ENCODE measurements around the gene TMEM150C. TPM values are rescaled to one million over a fixed set of nuclear protein-coding genes. Genes with fewer than 3 reads are reported as not detected.

TMEM150C gene
- total and polyA plus RNA-seq, 9 donors = 13.5 to 48.8 (median 31.4) TPM

DNA sequence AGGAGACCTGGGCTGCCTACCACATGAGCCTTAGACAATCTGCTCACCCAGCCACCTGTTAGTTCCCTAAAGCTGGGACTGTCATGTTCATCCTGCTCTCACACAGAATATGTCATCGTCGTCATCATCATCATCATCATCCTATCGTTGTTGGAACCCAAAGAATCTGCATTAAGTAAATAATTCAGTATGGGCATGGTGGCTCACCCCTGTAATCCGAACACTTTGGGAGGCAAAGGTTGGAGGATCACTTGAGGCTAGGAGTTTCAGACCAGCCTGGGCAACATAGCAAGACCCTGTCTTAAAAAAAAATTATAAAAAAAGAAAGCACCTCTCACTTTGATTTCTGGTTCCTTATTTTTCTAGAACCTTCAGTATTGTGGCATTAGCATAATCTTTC, 125.0 kb downstream of the TMEM150C start:
- no peak for TF ChIP-seq EP300 (IDR thresholded peaks at IDR 0.05)
- H3K27me3 ChIP-seq = no peaks in the 10 kb centered on the region
- WGBS, 3 donors = 92 to 97% (median 93%) methylated on average over 4 of the region's 4 CpGs
- H3K4me3 ChIP-seq = no peak overlapping the region
- H3K9me3 ChIP-seq = no peaks in the 10 kb centered on the region
- H3K4me1 ChIP-seq (ENCODE audit: insufficient read depth) = peaks cover 1% of the 10 kb centered on the region
- DNase-seq = no peak
- H3K36me3 ChIP-seq = no peaks in the 10 kb centered on the region
- intact Hi-C loops (cut with DNase I) = no loop called here
- H3K27ac ChIP-seq = no peak overlapping the region

DNA sequence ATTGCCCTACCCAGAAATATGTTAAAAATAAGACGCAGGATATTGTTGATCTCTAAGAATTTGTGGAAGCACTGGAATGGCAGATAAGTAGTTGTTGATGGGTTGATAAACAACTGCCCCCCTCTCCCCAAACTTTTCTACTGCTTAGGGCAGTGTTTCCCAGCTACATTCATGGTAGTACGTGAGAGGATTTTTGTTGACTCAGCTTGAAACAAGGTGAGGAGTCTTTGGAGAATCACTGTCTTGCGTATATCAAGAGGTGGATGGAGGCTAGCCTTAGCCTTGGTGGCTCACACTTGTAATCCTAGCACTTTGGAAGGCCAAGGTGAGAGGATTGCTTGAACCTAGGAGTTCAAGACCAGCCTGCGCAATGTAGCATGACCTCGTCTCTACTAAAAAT, 125.7 kb downstream of the TMEM150C start:
- Histone ChIP-seq H3K9me3 (no peaks in the 10 kb centered on the region), H3K4me1 (ENCODE audit: insufficient read depth) (peaks cover 2% of the 10 kb centered on the region), H3K4me3 (no peak overlapping the region), H3K36me3 (no peaks in the 10 kb centered on the region), H3K27ac (no peak overlapping the region), H3K27me3 (no peaks in the 10 kb centered on the region)
- 95 to 98% (median 97%) methylated on average over 5 of the region's 5 CpGs for WGBS, 3 donors
- intact Hi-C loops (cut with DNase I) = no loop called here
- no peak for DNase-seq
- no peak for TF ChIP-seq POLR2A (IDR thresholded peaks at IDR 0.05)
- no peak for TF ChIP-seq EP300 (IDR thresholded peaks at IDR 0.05)
- TF ChIP-seq, protein P1, sequence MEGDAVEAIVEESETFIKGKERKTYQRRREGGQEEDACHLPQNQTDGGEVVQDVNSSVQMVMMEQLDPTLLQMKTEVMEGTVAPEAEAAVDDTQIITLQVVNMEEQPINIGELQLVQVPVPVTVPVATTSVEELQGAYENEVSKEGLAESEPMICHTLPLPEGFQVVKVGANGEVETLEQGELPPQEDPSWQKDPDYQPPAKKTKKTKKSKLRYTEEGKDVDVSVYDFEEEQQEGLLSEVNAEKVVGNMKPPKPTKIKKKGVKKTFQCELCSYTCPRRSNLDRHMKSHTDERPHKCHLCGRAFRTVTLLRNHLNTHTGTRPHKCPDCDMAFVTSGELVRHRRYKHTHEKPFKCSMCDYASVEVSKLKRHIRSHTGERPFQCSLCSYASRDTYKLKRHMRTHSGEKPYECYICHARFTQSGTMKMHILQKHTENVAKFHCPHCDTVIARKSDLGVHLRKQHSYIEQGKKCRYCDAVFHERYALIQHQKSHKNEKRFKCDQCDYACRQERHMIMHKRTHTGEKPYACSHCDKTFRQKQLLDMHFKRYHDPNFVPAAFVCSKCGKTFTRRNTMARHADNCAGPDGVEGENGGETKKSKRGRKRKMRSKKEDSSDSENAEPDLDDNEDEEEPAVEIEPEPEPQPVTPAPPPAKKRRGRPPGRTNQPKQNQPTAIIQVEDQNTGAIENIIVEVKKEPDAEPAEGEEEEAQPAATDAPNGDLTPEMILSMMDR (IDR thresholded peaks at IDR 0.05) = no peak

DNA sequence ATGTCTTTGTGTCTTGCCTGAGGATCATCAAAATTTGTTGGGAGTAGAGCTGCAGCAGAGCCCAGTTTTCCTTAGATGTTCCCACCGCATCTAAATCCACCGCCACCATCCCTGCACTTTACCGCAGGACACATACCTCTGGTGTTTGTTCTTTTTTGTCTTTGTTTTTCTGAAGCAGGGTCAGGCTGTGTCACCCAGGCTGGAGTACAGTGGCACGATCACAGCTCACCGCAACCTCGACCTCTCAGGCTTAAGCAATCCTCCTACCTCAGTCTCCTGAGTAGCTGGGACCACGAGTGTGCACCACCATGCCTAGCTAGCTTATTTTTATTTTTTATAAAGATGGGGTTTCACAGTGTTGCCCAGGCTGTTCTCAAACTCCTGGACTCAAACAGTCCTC, 126.8 kb downstream of the TMEM150C start:
- no peak overlapping the region for H3K4me3 ChIP-seq

DNA sequence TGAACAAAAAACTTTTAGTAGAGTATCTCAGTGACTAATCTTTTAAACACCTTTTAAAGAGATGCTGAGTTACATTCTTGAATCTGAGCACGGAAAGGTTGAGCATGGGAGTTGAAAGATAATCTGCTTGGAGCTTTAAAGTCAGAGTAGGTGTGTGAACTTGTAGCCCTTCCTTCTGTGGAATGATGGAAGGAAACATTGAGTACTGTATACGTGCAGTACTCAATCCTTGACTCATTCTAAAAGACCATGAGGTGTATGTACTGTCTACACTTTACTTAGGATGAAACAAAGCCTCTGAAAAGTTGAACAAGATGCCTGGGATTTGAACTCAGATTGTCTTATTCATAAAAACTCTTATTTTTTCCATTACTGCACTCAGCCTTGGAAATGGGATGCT, 128.0 kb downstream of the TMEM150C start:
- WGBS, 3 donors = 79 to 88% (median 85%) methylated on average over 2 of the region's 2 CpGs

More for the DNA sequence above, 126.8 kb downstream of the TMEM150C start:
- Histone ChIP-seq H3K9me3 (no peaks in the 10 kb centered on the region), H3K27ac (no peak overlapping the region), H3K27me3 (no peaks in the 10 kb centered on the region), H3K36me3 (no peaks in the 10 kb centered on the region), H3K4me1 (ENCODE audit: insufficient read depth) (peaks cover 2% of the 10 kb centered on the region)
- WGBS, 3 donors = 94 to 95% (median 94%) methylated on average over 7 of the region's 7 CpGs
- no peak for TF ChIP-seq EP300 (IDR thresholded peaks at IDR 0.05)
- TF ChIP-seq, protein P1 (IDR thresholded peaks at IDR 0.05) = no peak
- TF ChIP-seq POLR2A (IDR thresholded peaks at IDR 0.05) = no peak
- intact Hi-C loops (cut with DNase I) = no loop called here
- DNase-seq = no peak

More for the DNA sequence above, 128.0 kb downstream of the TMEM150C start:
- H3K27me3 ChIP-seq = no peaks in the 10 kb centered on the region
- TF ChIP-seq, protein P1 (IDR thresholded peaks at IDR 0.05) = no peak
- TF ChIP-seq POLR2A (IDR thresholded peaks at IDR 0.05) = no peak
- no peak for TF ChIP-seq EP300 (IDR thresholded peaks at IDR 0.05)
- H3K36me3 ChIP-seq = no peaks in the 10 kb centered on the region
- DNase-seq = no peak
- H3K27ac ChIP-seq = no peak overlapping the region
- intact Hi-C loops (cut with DNase I) = no loop called here
- H3K9me3 ChIP-seq = no peaks in the 10 kb centered on the region
- H3K4me3 ChIP-seq = no peak overlapping the region
- H3K4me1 ChIP-seq (ENCODE audit: insufficient read depth) = peaks cover 2% of the 10 kb centered on the region

Other genes with a start within 250 kb of the TMEM150C start
- 100 to 1,000 TPM in 6 of 7 donors, 10 to 100 TPM in 1; 85.1 to 243 (median 185) TPM for gene HNRNPD, start 188.0 kb downstream of the TMEM150C start, total RNA-seq
- gene HNRNPD, start 188.0 kb downstream of the TMEM150C start, polyA plus RNA-seq = 100 to 1,000 TPM; 168 to 520 TPM
- 100 to 1,000 TPM; 204 to 406 (median 337) TPM for gene HNRNPDL, start 131.5 kb downstream of the TMEM150C start, total RNA-seq
- gene HNRNPDL, start 131.5 kb downstream of the TMEM150C start, polyA plus RNA-seq = 100 to 1,000 TPM; 314 to 381 TPM
- 10 to 100 TPM; 16.1 to 34.2 (median 24.1) TPM for gene ENOPH1, start 131.4 kb downstream of the TMEM150C start, total RNA-seq
- gene ENOPH1, start 131.4 kb downstream of the TMEM150C start, polyA plus RNA-seq = 10 to 100 TPM; 23.5 to 27.3 TPM
- 100 to 1,000 TPM in 5 of 7 donors, 10 to 100 TPM in 2; 96.3 to 203 (median 119) TPM for gene SCD5, start 236.8 kb upstream of the TMEM150C start, total RNA-seq
- gene SCD5, start 236.8 kb upstream of the TMEM150C start, polyA plus RNA-seq = 100 to 1,000 TPM in 1 of 2 donors, 10 to 100 TPM in 1; 99.3 to 174 TPM